HG03280 (cell line): ENCODE measurements around the gene RYK.

Experiments
- ATAC-seq: cut with Tn5 transposase; IDR thresholded peaks from one replicate; pipeline ENCODE4 v1.9.1; 2021; ENCODE audit warnings: mild to moderate bottlenecking, moderate library complexity; ENCODE audit not compliant: unreplicated experiment

Gene RYK

DNA sequence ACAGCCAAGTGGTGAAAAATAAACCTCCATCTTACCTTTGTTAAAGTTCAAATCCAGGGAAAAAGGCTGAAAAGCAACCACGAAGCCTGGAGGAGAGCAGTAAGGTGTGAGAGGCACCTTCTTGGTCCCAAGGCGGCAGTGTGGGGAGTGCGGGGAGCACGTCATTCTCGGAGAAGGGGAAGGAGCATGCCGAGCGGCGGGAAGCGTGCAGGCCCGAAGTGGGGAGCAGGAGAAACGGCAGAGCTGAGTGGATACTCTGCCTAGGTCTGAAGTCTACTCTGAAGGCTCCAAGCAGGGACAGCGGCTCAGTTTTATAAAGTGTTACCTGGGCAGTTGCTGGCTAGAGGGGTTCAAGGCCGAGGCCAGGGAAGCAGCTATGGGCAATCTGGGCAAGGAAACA is 96.9 kb downstream of the RYK start:
- ATAC-seq = no peak

DNA sequence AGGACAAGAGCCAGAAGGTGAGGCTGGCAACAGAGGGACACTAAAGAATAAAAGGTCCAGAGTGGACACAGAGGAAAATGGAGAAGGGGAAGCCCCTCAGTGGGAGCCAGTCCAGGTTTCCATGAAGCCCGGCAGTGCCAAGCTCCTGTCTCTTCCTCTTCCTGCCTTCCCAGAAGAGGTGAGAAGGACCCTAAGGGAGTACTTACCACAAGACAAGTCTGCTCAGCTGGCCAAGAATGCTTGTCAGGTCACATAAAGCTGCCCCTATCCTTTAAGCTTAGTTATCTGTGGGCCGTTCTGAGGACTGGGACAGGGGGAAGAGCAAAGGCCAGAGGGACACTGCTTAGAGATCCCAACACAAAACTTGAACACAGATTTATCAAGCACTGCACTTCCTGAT is 100.2 kb downstream of the RYK start:
- ATAC-seq = no peak

GRCh38 chr3:134149286-134149685 is 101.4 kb downstream of the RYK start:
- ATAC-seq = no peak

GRCh38 chr3:134148534-134148933 is 102.1 kb downstream of the RYK start:
- no peak for ATAC-seq

GRCh38 chr3:134147411-134147810 is 103.2 kb downstream of the RYK start:
- no peak for ATAC-seq

- no peak for ATAC-seq
Observed at GRCh38 chr3:134146666-134147065, 104.0 kb downstream of the RYK start.

DNA sequence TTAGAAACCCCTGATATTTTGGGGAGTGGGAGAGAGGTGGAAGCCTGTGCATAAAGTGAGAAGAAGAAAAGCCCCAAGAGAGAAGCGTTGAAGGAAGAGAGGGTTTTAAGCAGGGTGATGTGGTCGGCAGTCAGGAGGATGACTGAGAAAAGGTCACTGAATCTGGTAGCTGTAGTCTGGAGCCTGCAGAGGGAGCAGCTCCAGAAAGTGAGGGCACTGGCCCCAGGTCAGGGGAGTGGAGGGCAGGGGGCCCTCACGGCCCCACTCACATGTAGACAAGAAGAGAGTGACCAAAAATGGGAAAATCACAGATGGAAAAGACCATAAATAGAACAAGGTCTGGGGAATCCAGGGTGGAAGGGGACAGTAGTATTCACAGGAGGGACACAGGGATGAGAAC is 105.5 kb downstream of the RYK start:
- no peak for ATAC-seq

- no peak for ATAC-seq
Observed at GRCh38 chr3:134144694-134145093, 106.0 kb downstream of the RYK start.

DNA sequence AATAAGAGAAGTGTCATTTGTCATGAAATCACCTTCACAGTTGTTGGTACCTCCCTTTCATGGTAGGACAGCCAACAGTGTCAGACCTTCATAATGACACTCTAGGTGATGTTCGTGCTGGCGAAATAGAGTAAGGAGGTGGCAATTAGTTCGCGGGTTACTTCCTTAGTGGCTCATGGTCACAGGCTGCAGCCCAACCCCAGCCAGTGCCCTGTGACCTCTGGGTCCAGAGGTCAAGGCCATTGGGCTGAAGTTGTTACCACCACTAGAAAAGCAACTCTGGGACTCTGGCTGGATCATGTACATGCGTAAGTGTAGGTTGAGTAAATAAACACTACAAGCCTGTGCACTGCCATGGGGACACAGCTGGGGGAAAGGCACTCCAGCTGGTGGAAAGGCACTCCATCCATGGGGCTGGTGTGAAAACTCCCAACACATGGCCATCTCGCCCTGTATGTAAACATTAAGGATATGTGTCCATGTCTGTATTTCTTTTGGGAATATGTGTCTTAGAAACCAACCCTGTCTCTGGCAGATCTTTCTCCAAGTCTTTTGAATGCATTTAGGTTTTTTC is 106.7 kb downstream of the RYK start:
- no peak for ATAC-seq

DNA sequence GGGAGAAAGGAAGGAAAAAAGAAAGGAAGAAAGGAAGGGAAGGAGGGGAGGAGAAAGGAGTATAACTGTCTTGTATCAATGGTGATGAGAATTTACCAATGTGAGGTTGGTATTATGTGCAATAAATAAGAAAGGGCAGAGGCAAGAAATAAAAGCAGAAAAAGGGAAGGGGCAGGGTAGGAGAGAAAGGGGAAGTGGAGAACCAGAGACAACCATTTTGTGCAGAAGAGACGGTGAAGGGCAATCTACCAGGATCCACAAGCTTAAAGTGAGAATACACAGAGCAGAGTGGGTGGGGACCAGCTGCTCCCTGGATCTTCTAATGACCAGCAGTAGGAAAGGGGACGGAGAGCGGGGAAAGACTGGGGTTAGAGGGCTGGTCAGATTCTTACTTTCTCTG is 114.1 kb downstream of the RYK start:
- no peak for ATAC-seq

DNA sequence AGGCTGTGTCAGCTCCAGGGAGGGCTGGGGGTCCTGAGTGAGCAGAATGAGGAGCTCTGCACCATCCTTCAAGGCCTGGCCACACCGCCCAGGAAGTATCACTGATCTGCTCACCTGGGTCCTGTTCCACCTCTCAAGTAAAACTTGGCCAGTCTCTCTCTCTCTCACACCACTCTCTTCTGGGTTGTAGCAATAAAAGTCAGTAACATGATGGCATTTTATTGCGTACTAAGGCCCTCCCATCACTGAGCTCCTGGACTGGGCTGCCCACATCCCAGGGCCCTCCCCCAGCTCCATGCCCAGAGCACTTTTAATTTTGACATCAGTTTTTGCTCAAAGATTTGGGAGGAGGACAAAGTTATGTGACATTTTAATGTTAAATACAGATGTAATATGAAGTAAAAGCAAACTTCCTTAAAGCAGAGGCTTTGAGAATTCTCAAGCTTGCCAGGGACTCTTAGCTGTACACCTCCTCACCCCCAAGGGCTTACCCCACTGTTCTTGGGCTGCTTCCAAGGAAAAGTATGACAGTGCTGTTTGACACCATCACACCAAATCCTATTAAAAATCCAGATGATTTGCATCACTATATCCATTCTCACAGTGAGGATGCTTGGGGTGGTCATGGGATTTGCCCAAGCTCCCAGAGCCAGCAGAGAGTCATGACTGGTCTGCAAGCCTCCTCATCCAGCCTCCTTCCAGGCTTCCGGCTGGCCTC is 115.8 kb downstream of the RYK start:
- ATAC-seq = no peak

DNA sequence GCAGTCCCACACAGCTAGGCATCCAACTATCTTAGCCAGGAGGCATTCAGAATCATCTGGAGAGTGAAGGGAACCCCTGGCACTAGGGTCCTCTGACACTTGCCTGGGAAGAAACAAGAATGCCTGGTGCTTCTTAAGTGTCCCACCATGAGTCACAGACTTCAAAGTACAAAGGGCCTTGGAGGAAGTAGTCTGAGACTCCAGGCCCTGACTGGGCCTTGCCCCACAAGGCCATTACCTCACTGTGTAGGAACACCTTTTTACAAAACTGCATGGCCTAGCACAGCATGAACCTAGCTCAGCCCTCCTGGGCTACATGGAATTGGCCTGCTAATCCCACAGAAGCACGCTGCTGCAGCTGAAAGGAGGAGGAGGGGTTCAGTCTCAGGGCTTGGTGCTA is 116.4 kb downstream of the RYK start:
- no peak for ATAC-seq

DNA sequence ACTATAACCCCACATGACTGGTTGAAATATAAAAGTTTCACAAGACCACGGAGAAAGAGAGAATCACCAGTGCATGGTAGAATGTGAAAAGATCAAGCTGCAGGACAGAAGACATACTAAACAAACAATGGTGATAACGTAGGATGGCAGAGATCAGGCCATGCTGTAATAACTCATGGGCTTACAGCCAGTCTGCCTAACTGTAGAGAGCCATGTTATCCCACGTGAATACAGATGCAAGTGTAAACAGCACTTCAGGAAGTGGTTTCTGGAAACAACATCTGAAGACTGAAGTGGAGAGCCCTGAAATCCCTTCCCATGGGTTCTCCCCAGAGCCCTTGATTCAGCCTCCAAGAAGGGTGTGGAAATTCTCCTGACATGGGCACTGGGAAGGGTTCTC is 117.7 kb downstream of the RYK start:
- ATAC-seq = no peak

DNA sequence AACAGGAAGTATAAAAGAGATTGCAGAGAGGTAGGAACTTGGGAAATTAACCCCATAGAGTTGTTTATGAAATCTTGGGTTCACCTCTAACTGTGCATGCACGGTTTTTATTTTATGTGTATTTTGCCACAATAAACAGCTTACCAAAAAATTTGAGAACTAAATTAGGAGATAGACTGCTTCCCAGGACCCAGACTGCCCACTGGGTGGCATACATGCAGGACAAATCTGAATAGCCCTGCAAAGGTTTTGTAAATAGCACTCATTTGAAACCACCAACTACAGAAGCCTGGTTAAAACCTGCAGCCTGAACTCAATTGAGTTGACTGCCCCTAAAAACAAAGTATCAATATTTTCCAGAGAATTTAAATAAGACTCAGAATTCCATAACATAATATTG is 124.5 kb downstream of the RYK start:
- no peak for ATAC-seq

DNA sequence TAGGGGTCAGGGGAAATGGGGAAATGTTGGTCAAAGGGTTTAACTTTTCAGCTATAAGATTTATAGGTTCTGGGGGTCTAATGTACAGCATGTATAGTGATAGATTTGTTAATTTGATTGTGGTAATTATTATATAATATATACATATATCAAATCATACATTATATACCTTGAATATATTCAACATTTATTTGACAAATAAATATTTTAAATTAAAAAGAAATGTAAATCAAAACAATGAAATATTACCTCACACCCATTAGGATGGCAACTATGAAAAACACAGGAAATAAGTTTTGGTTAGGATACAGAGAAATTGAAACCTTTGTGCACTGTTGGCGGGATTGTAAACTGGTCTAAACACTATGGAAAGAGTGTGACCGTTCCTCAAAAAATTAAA is 135.9 kb downstream of the RYK start:
- no peak for ATAC-seq

- ATAC-seq = no peak
Observed at GRCh38 chr3:134111616-134112015, 139.0 kb downstream of the RYK start.

- ATAC-seq = no peak
Observed at GRCh38 chr3:134110963-134111362, 139.7 kb downstream of the RYK start.
